ENCODE measurements around the gene USP3.

DNA sequence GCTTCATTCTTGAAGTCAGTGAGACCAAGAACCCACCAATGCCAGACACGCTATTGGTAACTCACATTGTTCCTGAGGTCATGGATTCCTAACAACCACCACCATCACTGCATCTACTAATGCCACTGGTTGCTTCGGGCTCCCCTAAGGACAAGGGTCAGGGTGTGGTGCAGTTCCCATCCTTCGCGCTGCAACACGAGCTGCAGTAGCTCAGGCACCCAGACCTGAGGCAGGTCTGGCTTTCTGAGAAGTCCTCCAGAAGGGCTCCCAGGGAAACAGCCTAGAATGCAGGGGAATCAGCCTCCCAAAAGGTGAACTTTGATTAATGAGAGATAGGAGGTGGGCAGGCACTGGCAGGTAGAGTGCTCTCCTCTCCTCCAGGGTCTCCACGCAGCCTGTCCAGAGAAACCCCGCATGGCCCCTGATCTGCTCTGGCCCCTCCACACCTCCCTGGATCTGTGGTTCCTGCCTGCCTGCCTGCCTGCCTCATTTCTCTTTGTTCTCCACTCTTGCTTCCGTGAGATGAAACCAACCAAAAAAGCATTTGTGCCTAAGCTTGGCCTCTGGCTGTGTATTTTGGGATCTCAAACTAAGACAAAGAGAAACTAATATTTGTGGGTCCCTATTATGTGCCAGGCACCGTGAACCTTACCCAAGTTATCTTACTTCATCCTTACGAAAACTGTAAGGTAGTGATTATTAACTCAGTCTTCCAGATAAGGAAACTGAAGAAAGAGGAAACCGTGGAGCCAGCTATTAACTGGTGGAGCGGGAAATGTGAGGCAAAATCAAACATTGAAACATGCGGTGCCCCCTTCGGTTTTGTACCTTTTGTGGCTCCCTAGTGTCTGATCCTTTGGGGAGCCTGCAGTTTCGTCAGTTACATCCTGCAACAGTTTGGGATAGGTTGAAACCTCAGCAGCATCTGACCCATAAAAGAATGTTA, 43.9 kb upstream of the USP3 start:
- no peak for TF ChIP-seq EED (IDR thresholded peaks at IDR 0.05; ENCODE audit: low read depth)
- no peak for TF ChIP-seq YBX1 (IDR thresholded peaks at IDR 0.05)
